IMR-90 (cell line): ENCODE data around the gene RBM48.

Experiments
- BHLHE40 ChIP-seq: fragments of 150-350 bp; IDR thresholded peaks from 2 replicates; pipeline ENCODE4 v1.6.1; 2016; ENCODE audit warnings: mild to moderate bottlenecking, low read depth, low read length
- CEBPB ChIP-seq: IDR thresholded peaks from 2 replicates; pipeline ENCODE4 v1.6.1; 2012; ENCODE audit warnings: low read depth, low read length, improper control_type of control experiment
- FOS ChIP-seq: fragments of 150-350 bp; IDR thresholded peaks from 2 replicates; pipeline ENCODE4 v1.6.1; 2016; ENCODE audit warnings: low read depth, low read length
- MAFK ChIP-seq: IDR thresholded peaks from 2 replicates; pipeline ENCODE4 v1.6.1; 2012; ENCODE audit warnings: low read depth, low read length, improper control_type of control experiment
- MAZ ChIP-seq: IDR thresholded peaks from 2 replicates; pipeline ENCODE4 v1.6.1; 2012; ENCODE audit warnings: low read depth, mild to moderate bottlenecking, low read length, improper control_type of control experiment, moderate library complexity, borderline replicate concordance
- MXI1 ChIP-seq: IDR thresholded peaks from 2 replicates; pipeline ENCODE4 v1.6.1; 2012; ENCODE audit warnings: low read depth, mild to moderate bottlenecking, low read length, moderate library complexity, borderline replicate concordance
- NFE2L2 ChIP-seq: fragments of 150-350 bp; IDR thresholded peaks from 2 replicates; pipeline ENCODE4 v1.6.1; 2016; ENCODE audit warnings: low read depth, mild to moderate bottlenecking, low read length
- POLR2A ChIP-seq: IDR thresholded peaks from 2 replicates; pipeline ENCODE4 v1.6.1; 2012; ENCODE audit warnings: mild to moderate bottlenecking, low read depth, low read length
- RCOR1 ChIP-seq: IDR thresholded peaks from 2 replicates; pipeline ENCODE4 v1.6.1; 2012; ENCODE audit warnings: mild to moderate bottlenecking, low read length, improper control_type of control experiment; ENCODE audit not compliant: insufficient replicate concordance
- SMC3 ChIP-seq: fragments of 150-350 bp; IDR thresholded peaks from 2 replicates; pipeline ENCODE4 v1.6.1; 2016; ENCODE audit warnings: low read depth, mild to moderate bottlenecking, antibody characterized with exemption, low read length, moderate library complexity
- TF ChIP-seq, protein P1 (sequence below): conservative IDR thresholded peaks from 2 replicates; pipeline ENCODE4 v1.5.1; 2012; ENCODE audit warnings: mild to moderate bottlenecking, low read depth, low read length, improper control_type of control experiment
- TF ChIP-seq, protein P2 (sequence below): fragments of 150-350 bp; IDR thresholded peaks from 2 replicates; pipeline ENCODE4 v1.6.1; 2016; ENCODE audit warnings: low read depth, mild to moderate bottlenecking, low read length, moderate library complexity, borderline replicate concordance

- TF ChIP-seq, protein P1, sequence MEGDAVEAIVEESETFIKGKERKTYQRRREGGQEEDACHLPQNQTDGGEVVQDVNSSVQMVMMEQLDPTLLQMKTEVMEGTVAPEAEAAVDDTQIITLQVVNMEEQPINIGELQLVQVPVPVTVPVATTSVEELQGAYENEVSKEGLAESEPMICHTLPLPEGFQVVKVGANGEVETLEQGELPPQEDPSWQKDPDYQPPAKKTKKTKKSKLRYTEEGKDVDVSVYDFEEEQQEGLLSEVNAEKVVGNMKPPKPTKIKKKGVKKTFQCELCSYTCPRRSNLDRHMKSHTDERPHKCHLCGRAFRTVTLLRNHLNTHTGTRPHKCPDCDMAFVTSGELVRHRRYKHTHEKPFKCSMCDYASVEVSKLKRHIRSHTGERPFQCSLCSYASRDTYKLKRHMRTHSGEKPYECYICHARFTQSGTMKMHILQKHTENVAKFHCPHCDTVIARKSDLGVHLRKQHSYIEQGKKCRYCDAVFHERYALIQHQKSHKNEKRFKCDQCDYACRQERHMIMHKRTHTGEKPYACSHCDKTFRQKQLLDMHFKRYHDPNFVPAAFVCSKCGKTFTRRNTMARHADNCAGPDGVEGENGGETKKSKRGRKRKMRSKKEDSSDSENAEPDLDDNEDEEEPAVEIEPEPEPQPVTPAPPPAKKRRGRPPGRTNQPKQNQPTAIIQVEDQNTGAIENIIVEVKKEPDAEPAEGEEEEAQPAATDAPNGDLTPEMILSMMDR: no peak
- no peak for TF ChIP-seq FOS
- no peak for TF ChIP-seq CEBPB
- no peak for TF ChIP-seq MAZ
- TF ChIP-seq POLR2A: no peak
- TF ChIP-seq SMC3: no peak
- no peak for TF ChIP-seq MXI1
- no peak for TF ChIP-seq BHLHE40
- no peak for TF ChIP-seq RCOR1
- no peak for TF ChIP-seq MAFK
- TF ChIP-seq NFE2L2: no peak
- TF ChIP-seq, protein P2, sequence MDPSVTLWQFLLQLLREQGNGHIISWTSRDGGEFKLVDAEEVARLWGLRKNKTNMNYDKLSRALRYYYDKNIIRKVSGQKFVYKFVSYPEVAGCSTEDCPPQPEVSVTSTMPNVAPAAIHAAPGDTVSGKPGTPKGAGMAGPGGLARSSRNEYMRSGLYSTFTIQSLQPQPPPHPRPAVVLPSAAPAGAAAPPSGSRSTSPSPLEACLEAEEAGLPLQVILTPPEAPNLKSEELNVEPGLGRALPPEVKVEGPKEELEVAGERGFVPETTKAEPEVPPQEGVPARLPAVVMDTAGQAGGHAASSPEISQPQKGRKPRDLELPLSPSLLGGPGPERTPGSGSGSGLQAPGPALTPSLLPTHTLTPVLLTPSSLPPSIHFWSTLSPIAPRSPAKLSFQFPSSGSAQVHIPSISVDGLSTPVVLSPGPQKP: no peak
These were observed 47.7 kb downstream of the RBM48 start for GRCh38 chr7:92576296-92576695.
